HG02970 (cell line): Measurements from ENCODE around the gene MCU.
"Not testable (repeated sequence)": the region's sequence is repeated elsewhere in the genome, so short reads cannot be mapped to it uniquely, and the experiment has no call there.

ENCODE experiments used
- ATAC-seq: cut with Tn5 transposase; IDR thresholded peaks from one replicate; pipeline ENCODE4 v1.9.1; 2021; ENCODE audit warnings: mild to moderate bottlenecking, moderate library complexity, moderate number of reproducible peaks; ENCODE audit not compliant: unreplicated experiment, low FRiP score

Gene MCU

DNA sequence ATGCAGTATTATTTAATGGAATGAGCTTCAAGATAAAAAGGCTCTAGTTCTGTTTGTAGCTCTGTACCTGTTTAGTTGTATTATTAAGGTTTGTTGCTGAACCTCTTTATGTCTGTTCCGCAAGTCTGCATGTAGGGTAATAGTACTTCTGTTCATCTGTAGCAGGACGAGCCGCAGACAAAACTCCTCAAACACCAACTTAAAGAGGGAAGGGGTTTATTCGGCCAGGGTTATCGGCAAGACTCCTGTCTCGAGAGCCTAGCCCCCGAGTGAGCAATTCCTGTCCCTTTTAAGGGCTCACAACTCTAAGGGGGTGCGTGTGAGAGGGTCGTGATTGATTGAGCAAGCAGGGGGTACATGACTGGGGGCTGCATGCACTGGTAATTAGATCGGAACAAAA lies 67.0 kb downstream of the MCU start:
- not testable (repeated sequence) for ATAC-seq

DNA sequence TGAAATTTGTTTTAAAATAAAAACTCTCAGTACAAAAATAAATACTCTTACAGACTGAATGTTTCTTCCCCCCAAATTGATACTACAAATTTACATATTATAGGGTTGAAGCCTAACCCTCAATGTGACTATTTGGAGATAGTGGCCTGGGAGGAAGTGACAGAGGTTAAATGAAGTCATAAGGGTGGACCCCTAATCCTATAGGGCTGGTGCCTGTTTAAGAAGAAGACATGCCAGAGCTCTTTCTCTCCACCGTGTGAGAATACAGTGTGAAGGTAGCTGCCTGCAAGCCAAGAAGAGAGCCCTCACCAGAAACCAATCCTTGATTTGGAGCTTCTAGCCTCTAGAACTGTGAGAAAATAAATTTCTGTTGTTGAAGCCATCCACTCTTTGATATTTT lies 67.6 kb downstream of the MCU start:
- ATAC-seq, result no peak

DNA sequence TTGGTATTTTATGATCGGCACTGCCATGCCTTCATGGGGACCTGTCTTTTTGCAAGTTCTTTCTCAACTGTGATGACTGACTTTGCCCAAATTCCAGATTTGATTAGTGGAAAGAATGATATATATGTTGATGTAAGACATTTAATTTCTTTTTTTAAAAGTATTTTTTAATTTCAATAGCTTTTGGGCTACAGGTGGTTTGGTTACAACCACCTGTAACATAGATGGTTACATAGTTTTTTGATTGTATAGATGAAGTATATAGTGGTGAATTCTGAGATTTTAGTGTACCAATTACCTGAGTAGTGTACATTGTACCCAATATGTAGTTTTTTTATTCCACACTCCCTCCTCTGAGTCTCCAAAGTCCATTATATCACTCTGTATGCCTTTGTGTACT lies 69.6 kb downstream of the MCU start:
- ATAC-seq, result no peak

DNA sequence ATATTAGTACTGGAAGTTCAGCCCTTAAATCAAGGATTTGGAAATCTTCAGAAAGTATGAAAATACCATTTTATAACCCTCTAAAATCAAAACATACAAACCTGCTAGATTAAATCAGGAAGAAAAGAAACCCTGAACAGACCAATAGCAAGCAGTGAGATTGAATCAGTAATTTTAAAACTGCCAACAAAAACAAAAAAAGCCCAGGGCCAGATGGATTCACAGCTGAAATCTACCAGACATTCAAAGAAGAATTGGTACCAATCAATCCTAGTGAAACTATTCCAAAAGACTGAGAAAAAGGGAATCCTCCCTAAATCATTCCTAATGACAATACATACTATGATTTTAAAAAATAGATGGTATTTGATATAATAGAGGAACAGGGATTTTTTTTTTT lies 70.1 kb downstream of the MCU start:
- ATAC-seq, result no peak

DNA sequence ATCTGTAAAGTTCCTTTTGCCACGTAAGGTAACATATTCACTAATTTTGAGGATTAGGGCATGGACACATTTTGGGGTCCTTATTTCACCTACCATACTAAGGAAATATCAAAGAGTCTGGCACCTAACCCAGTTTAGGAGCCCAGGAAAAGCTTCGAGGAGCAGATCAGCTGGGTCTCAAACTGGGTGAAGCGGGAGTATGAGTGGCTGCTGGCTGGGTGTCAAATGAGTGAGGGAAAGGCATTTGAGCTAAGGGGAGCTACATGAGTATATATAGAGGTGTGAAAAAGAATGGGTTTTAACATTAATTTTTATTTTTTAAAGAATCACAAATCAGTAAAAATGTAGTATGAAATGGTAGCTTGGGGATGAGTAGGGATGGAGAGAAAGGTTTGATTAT lies 71.3 kb downstream of the MCU start:
- no peak for ATAC-seq

DNA sequence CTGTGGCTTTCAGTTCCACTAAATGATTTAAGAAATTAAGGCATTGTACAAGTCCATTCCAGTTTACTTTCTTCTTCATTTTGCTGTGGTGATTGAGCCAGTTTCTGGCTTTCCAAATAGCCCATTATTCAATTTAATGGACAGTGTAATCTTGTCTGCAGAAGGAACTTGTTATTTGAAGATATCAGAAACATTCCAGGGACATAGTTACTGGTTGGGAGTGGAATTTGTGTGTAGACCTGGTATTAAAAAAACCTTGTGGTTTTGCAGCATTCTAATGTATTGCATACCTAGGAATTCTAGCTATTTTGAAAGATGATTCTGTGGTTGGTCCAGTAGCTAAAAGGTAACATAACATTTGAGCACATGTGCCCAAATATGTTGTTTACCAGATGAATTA lies 72.2 kb downstream of the MCU start:
- ATAC-seq, result no peak

DNA sequence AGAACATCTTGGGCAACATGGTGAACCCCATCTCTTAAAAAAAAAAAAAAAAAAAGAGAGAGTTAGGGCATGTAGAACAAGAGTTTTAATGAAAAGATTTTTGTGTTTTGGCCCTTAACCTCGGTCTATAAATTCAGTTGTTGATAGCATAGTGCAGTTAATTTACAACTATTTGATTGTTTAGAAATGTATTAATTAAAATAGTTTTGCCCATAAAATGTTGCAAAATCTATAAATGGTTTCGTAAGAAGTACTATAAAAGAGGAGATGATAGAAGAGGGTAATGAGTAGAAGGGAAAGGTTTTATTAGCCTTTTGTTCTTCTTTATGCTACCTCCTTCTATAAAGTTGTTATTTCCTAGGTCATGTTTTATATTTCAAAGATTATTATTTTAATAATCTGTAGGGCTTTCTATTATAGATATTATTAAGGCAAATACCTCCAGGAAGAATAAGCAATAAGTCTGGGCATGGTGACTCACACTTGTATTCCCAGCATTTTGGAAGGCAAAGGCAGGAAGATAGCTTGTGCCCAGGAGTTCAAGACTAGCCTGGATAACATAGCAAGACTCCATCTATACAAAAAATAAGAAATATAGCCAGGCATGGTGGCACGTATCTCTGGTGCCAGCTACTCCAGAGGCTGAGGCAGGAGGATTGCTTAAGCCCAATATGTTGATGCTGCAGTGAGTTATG lies 73.3 kb downstream of the MCU start:
- no peak for ATAC-seq

DNA sequence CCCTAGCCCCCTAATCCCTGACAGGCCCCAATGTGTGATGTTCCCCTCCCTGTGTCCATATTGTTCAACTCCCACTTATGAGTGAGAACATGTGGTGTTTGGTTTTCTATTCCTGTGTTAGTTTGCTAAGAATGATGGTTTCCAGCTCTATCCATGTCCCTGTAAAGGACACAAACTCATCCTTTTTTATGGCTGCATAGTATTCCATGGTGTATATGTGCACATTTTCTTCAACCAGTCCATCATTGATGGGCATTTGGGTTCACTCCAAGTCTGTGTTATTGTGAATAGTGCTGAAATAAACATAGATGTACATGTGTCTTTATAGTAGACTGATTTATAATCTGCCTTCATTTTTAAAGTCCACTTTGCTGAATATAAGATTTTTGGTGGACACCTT lies 79.3 kb downstream of the MCU start:
- ATAC-seq, result not testable (repeated sequence)

DNA sequence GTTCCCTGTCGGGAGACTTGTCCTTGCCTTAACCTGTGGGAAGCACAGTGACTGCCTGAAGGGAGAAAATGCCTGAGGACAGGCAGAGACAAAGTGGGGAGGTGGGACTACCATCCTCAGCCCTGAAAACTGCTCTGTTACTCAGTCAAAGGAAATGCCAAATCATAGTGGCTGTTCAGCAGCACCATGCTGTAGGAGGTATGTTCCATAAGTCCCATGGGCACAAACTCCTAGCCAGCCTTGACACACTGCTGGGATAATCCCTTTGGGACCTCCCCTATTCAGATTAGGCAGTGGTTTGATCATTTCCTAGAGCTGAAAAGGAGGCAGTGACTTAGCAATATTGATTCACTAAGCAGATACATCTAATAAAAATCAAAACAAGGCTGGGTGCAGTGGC lies 80.1 kb downstream of the MCU start:
- ATAC-seq, result no peak

DNA sequence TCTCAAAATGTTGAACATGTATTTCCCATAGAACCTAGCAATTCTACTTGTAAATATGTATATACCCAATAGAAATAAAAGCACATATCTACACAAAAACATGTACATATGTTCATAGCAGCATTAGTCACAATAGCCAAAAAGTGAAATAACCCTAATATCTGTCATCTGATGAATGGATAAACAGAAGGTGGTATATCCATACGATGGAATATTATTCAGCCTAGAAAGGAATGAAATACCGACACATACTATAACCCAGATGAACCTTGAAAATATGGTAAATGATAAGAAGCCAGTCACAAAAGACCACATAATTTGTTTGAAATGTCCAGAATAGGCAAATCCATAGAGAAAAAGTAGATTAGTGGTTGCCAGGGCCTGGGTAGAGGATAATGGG lies 87.9 kb downstream of the MCU start:
- ATAC-seq, result no peak

DNA sequence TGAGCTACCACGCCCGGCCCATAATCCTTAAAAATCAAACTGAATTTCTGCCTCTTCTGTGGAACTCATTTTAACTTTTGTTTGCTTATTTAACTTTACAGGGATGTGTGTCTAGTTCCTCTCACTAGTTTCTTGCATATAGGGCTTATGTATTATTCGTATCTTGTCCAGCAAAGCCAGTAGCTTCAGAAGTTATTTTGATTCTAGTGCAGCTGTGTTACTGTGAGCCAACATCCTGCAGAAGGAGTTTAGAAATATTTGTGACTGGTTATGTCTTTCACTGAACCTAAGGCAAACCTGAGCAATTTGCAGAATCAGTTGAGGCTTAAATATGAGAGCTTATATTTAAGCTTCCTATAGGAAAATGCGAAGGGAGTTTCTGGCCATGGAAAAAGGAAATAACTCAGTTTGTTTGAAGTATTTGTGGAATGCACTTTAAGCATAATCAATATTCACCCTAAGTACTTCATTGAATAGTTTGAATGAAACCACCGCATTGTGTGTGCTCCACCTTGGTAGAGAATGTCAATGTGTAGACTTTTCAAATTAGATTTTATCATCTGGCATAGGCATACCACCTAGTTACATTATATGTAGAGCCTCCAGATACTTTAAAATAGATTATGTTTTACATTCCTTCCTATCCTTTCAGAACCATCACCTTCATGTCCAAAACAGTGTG lies 90.8 kb downstream of the MCU start:
- no peak for ATAC-seq

DNA sequence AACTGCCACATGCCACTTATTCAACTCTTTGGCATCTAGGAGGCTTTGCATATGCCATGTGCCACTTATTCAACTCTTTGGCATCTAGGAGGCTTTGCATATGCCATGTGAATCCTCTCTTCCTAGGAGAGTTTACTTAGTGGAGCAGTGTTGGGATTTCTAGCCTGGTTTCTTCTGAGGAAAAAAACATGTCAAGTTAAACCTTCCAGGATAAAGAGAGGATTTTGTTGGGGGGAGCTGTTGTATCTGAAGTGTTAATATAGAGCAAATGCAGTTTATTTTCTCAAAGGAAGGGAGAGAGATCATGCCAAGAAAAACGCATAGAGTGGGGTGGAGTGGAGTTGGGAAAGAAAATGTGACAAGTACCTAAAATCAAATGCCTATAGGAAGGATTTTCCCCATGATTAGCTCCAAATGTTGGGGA lies 91.5 kb downstream of the MCU start:
- no peak for ATAC-seq

DNA sequence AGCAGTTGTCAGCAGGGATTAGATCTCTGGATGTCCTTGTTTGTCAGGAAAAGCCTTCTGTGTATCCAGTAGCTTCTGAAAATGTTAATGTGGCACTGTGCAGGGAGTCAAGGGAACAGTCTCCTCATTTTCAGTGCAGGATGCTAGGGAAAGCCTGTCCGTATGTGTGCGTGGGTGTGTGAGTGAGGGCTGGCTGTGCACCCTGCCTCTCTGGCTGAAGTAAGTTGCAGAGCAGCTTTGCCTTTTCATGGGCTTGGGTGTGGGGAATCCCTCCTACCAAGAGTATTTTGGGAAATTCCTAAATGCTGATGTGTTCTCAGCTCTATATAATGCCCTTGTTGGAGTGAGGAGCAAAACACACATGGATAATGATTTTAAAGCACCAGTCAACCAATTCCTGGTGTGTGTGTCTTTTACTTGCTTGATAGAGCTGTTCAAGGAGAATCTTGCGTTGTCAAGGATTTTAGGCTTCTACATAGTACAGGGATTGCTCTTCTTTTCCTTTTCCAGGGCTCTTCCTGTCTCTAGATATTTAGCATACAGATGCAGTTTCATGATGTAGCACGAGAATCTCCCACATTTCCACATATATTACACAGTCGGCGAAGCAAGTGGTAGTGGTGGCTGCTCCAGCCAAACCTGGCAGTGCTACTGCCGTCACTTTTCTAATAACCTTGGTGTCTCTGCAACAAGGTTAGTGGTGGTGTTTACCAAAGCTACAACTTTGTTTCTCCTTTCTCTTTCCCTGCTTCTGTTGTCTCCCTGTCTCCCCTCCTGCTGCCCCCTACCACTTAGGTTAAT lies 92.8 kb downstream of the MCU start:
- ATAC-seq, result no peak

DNA sequence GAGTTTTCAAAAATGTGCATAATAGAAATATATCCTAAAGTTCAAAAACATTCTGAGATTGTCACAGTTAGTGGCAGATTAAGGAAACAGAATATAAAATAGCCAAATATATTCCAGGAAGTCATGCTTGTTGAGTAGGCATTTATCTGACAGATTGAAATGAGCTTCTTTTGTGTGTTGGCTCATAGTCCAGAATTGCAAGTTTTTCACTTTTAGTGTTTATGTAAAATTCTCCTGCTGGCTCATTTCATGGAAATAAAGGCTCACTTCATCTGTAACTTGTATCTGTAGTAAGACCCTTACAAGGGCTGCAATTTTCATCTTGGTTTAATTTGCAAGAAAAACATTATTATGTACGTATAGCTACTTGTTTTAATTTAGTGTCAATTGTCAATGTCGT lies 93.5 kb downstream of the MCU start:
- no peak for ATAC-seq

DNA sequence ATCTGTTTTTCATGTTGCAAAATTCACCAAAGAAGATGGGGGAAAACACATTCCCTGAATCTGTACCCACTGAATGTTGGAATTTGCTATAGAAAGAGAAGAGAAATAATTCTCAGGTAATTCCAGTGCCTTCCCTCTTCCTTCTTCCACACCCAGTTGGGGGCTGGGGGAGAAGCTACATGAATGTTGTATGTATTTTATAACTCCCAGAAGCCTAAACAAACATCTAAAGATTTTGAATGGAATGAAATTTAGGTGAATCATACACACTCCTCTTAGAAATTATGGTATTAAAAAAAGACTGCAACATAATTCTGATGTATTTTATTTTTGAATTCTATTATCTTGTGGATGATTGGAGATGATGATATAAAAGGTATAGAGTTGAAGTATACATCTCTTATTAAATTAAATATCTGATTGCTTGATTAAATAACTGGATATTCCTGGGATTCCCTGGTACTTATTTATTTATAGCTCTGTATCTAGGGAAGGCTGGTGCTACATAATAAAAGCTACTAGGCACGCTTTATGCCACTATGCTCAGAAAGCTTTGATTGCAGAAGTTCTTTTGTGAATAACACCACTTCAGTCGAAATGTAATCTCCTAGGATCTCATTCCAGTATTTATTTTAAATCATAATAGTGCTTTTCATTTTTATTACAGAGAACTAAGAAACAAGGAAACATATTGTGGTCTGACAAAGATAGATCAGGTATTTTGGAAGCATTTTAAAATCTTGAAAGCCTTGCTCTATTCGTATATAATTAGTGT lies 98.5 kb downstream of the MCU start:
- ATAC-seq, result no peak

DNA sequence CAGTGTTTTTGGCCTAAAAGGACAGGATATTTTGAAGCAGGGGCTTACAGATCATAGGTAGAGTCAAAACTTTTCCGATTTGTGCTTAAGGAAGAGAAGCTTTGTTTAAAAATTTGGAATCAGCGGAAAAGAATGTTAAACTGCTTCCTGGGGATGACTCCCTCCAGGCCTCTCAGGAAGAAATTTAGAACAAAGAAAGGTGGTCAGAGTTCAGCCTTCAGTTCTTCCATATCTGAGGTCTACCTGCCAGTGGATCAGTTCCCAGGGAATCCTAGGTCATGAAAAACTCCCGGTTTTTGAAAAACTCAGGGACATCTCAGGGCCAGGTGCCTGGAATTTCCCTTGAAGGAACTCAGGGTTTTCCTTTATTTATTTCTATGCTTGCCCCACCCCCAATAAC lies 100.3 kb downstream of the MCU start:
- no peak for ATAC-seq

DNA sequence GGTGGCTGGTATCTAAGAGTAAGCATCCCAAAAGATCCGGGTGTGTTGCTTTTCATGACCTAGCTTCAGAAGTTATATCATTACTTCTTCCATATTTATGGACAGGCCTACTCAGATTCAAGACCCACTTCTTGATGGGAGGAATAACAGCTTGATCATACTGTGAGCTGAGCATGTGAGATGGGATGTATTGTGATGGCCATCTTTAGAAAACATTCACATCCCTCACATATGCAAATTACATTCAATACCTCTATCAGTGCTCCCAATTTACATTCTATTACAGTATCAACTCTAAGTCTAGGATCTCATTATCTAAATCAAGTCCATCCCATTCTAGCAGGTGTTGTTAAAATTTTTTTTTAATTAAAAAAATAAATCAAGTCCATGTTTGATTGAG lies 101.8 kb downstream of the MCU start:
- ATAC-seq, result no peak

DNA sequence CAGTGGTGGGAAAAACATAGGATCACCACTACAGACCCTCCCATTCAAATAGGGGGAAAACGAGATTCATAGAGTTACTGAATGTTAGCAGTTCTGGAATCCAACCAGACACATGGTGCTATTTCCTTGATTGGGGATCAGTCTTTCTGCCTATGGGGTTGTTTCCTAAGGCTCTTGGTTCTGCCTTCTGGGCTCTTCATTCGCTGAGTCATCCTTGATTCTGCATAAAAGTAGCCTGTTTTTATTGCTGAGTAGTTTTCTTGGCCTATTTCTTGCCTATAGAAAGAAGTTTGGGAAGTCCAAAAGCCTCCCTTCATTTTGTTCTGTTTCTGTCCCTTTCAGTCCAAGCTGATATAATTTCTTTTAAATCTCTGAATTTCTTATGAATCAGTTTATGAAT lies 102.3 kb downstream of the MCU start:
- no peak for ATAC-seq

DNA sequence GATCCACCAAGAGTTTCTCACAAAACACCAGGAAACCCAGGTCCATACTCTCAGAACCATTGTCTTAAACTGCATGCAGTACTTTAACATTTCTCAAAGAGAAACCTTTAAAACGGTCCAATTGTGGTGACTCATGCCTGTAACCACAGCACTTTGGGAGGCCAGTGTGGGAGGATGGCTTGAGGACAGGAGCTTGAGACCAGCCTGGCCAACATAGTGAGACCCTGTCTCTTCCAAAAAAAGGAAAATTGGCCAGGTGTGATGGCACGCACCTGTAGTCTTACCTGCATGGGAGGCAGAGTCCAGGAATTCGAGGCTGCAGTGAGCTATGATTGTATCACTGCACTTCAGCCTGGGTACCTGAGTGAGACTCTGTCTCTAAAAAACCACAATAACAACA lies 104.1 kb downstream of the MCU start:
- no peak for ATAC-seq

DNA sequence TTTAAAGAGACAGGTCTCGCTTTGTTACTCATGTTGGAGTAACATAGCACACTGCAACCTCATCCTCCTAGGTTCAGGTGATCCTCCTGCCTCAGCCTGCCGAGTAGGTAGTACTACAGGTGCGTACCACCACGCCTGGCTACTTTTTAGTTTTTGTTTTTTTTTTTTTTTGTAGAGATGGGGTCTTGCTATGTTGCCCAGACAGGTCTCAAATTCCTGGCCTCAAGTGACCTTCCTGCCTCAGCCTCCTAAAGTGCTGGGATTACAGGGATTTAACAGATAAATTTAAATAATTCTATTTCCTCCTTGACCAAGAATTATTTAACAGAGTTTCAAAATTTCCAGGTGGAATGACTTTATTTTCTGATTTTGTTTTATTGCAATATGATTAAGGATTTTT lies 104.6 kb downstream of the MCU start:
- ATAC-seq, result no peak
